ENCODE data around the gene LRRK1. TPM values are rescaled to one million over a fixed set of nuclear protein-coding genes. Genes with fewer than 3 reads are reported as not detected.

Gene LRRK1
- total and polyA plus RNA-seq, 11 donors, result 1.3 to 12.7 (median 2.1) TPM

DNA sequence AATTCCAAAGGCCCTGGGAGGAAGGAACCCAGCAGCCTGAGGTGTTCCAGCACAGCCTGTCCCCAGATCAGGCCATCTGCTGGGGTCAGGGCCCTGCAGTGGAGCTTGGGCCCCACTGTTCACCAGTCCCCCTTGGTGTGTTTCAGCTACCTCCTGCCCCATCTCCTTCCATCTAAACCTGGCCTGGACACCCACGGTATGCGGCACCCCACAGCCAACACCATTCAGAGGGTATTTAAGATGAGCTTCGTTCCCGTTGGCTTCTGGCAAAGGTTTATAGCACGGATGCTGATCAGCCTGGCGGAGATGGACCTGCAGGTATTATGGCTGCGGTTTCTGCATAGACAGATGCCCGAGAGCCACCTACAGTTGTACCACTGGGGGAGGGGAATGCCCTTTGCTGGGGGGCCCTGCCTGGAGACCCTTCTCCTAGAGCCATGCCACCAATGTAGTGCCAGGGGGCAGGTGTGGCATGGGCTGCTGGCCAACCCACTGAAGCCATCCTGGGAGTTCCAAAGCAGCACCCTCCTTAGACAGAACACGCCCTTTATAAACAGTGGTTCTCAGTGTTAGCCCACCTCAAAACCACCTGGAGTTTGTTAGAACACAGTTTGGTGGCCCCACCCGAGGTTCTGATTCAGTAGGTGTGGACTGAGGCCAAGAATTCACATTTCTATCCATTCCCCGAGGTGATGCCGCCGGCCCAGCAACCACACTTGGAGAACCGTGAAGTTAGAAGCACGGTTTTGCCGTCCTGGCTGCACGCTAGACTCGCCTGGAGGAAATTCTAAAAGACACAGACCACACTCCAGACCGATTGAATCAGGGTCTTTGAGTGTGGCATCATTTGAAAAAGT, 126.9 kb downstream of the LRRK1 start:
- Histone ChIP-seq H3K4me1 (peaks cover 0 to 21% (median 0%) of the 10 kb centered on the region in 12 donors), H3K4me3 (no peak overlapping the region), H3K36me3 (peaks cover 0 to 48% (median 0%) of the 10 kb centered on the region in 9 donors), H3K27me3 (no peaks in the 10 kb centered on the region), H3K27ac (peak overlapping the region in 10 of 12 donors; percentile 23 to 79 (median 50)), H3K9me3 (peaks cover 0 to 7% (median 0%) of the 10 kb centered on the region in 12 donors)
- 91 to 99% (median 96%) methylated on average over 19 of the region's 19 CpGs for WGBS, 4 donors
- TF ChIP-seq, protein P1, sequence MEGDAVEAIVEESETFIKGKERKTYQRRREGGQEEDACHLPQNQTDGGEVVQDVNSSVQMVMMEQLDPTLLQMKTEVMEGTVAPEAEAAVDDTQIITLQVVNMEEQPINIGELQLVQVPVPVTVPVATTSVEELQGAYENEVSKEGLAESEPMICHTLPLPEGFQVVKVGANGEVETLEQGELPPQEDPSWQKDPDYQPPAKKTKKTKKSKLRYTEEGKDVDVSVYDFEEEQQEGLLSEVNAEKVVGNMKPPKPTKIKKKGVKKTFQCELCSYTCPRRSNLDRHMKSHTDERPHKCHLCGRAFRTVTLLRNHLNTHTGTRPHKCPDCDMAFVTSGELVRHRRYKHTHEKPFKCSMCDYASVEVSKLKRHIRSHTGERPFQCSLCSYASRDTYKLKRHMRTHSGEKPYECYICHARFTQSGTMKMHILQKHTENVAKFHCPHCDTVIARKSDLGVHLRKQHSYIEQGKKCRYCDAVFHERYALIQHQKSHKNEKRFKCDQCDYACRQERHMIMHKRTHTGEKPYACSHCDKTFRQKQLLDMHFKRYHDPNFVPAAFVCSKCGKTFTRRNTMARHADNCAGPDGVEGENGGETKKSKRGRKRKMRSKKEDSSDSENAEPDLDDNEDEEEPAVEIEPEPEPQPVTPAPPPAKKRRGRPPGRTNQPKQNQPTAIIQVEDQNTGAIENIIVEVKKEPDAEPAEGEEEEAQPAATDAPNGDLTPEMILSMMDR (IDR thresholded peaks at IDR 0.05), result no peak
- TF ChIP-seq POLR2A (IDR thresholded peaks at IDR 0.05), result no peak
- peak in 2 of 4 donors; percentile 24 to 50 for ATAC-seq
- intact Hi-C loops (cut with DNase I), result no loop called here
- DNase-seq, result peak in 3 of 5 donors; percentile 4 to 17 (median 12)

- intact Hi-C loops (cut with DNase I), result no loop called here
- Histone ChIP-seq H3K27ac (peak overlapping the region in 1 of 12 donors; percentile 79), H3K4me1 (peaks cover 0 to 21% (median 0%) of the 10 kb centered on the region in 12 donors), H3K36me3 (peaks cover 0 to 55% (median 0%) of the 10 kb centered on the region in 9 donors), H3K27me3 (no peaks in the 10 kb centered on the region), H3K9me3 (no peaks in the 10 kb centered on the region), H3K4me3 (no peak overlapping the region)
- ATAC-seq (no peak), DNase-seq (peak in 1 of 5 donors; percentile 8)
- WGBS, 4 donors, result 81 to 92% (median 90%) methylated on average over 7 of the region's 7 CpGs
- no peak for TF ChIP-seq POLR2A (IDR thresholded peaks at IDR 0.05)
- TF ChIP-seq, protein P1 (IDR thresholded peaks at IDR 0.05), result no peak
These were observed 127.7 kb downstream of the LRRK1 start for GRCh38 chr15:101046826-101047225.

DNA sequence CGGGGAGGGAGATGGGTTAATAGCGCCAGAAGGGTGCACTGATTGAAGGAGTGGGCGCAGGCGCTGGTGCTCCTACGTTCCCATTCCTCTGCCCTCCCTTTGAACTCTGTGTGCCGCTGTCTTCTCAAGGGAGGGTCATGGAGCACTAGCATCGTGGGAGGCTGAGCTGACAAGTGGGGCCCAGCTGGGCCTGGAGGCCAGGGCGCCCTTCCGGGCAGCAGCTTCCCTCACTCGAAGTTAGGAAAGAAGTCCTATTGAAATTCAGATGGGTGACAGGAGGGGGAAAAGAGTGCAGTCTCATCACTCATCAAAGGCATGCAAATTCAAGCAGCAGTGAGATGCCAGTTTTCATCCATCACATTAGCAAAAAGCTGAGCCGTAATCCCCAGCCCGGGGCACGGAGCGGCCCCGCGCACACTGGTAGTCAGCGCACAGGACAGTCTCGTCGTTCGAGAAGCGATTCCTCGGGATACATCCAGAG, 128.2 kb downstream of the LRRK1 start:
- no peak overlapping the region for H3K4me3 ChIP-seq
- peak overlapping the region in 1 of 12 donors; percentile 32 for H3K27ac ChIP-seq
- H3K9me3 ChIP-seq, result no peaks in the 10 kb centered on the region
- no peak for TF ChIP-seq POLR2A (IDR thresholded peaks at IDR 0.05)
- TF ChIP-seq, protein P1 (IDR thresholded peaks at IDR 0.05), result no peak
- intact Hi-C loops (cut with DNase I), result no loop called here
- peaks cover 0 to 21% (median 0%) of the 10 kb centered on the region in 12 donors for H3K4me1 ChIP-seq
- ATAC-seq, result no peak
- H3K36me3 ChIP-seq, result peaks cover 0 to 59% (median 3%) of the 10 kb centered on the region in 9 donors
- H3K27me3 ChIP-seq, result no peaks in the 10 kb centered on the region
- DNase-seq, result peak in 3 of 5 donors; percentile 3 to 21 (median 6)
- WGBS, 4 donors, result 80 to 85% (median 83%) methylated on average over 22 of the region's 22 CpGs

GRCh38 chr15:101048176-101048575, 129.0 kb downstream of the LRRK1 start:
- H3K27me3 ChIP-seq, result no peaks in the 10 kb centered on the region
- TF ChIP-seq, protein P1 (IDR thresholded peaks at IDR 0.05), result no peak
- no peak for TF ChIP-seq POLR2A (IDR thresholded peaks at IDR 0.05)
- 67 to 71% (median 70%) methylated on average over 7 of the region's 7 CpGs for WGBS, 4 donors
- peaks cover 0 to 66% (median 4%) of the 10 kb centered on the region in 9 donors for H3K36me3 ChIP-seq
- intact Hi-C loops (cut with DNase I), result no loop called here
- DNase-seq, result peak in 1 of 5 donors; percentile 11
- peaks cover 0 to 21% (median 0%) of the 10 kb centered on the region in 12 donors for H3K4me1 ChIP-seq
- H3K9me3 ChIP-seq, result no peaks in the 10 kb centered on the region
- no peak for ATAC-seq
- H3K27ac ChIP-seq, result peak overlapping the region in 1 of 12 donors; percentile 32
- no peak overlapping the region for H3K4me3 ChIP-seq
